HL-60 (cell line): ENCODE measurements around the gene CCDC142.

Experiments
- GABPA ChIP-seq: IDR thresholded peaks from 2 replicates; pipeline ENCODE4 v1.6.1; 2012; ENCODE audit warnings: low read depth
- POLR2AphosphoS5 ChIP-seq: IDR thresholded peaks from 2 replicates; pipeline ENCODE4 v1.6.1; 2012; ENCODE audit warnings: low read depth
- SPI1 ChIP-seq: IDR thresholded peaks from 2 replicates; pipeline ENCODE4 v1.6.1; 2012; ENCODE audit warnings: low read depth, mild to moderate bottlenecking, borderline replicate concordance
- TF ChIP-seq, protein P1 (sequence below): IDR thresholded peaks from one replicate; pipeline ENCODE4 v1.5.1; 2011; ENCODE audit warnings: low read length, control low read depth, inconsistent platforms; ENCODE audit not compliant: insufficient read depth
- TF ChIP-seq, protein P2 (sequence below): IDR thresholded peaks from 2 replicates; pipeline ENCODE4 v1.6.1; 2012; ENCODE audit warnings: low read depth; ENCODE audit not compliant: insufficient replicate concordance

DNA sequence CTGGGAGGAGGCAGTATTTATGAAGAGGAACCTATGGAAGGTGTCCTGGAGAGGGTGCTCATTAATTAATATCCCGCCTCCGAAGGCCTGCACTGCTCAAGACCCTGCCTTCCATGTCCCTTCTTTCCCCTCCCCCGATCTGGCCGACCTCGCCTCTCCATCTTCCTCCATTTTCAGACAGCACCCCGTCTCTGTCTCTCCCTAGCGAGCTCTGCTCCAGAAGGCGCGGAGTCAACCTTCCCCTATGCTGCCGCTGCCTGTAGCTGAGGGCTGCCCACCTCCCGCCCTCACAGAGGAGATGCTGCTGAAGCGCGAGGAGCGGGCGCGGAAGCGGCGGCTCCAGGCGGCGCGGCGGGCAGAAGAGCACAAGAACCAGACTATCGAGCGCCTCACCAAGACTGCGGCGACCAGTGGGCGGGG, 25.7 kb downstream of the CCDC142 start:
- TF ChIP-seq POLR2AphosphoS5: no peak
- TF ChIP-seq, protein P1, sequence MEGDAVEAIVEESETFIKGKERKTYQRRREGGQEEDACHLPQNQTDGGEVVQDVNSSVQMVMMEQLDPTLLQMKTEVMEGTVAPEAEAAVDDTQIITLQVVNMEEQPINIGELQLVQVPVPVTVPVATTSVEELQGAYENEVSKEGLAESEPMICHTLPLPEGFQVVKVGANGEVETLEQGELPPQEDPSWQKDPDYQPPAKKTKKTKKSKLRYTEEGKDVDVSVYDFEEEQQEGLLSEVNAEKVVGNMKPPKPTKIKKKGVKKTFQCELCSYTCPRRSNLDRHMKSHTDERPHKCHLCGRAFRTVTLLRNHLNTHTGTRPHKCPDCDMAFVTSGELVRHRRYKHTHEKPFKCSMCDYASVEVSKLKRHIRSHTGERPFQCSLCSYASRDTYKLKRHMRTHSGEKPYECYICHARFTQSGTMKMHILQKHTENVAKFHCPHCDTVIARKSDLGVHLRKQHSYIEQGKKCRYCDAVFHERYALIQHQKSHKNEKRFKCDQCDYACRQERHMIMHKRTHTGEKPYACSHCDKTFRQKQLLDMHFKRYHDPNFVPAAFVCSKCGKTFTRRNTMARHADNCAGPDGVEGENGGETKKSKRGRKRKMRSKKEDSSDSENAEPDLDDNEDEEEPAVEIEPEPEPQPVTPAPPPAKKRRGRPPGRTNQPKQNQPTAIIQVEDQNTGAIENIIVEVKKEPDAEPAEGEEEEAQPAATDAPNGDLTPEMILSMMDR: no peak
- TF ChIP-seq, protein P2, sequence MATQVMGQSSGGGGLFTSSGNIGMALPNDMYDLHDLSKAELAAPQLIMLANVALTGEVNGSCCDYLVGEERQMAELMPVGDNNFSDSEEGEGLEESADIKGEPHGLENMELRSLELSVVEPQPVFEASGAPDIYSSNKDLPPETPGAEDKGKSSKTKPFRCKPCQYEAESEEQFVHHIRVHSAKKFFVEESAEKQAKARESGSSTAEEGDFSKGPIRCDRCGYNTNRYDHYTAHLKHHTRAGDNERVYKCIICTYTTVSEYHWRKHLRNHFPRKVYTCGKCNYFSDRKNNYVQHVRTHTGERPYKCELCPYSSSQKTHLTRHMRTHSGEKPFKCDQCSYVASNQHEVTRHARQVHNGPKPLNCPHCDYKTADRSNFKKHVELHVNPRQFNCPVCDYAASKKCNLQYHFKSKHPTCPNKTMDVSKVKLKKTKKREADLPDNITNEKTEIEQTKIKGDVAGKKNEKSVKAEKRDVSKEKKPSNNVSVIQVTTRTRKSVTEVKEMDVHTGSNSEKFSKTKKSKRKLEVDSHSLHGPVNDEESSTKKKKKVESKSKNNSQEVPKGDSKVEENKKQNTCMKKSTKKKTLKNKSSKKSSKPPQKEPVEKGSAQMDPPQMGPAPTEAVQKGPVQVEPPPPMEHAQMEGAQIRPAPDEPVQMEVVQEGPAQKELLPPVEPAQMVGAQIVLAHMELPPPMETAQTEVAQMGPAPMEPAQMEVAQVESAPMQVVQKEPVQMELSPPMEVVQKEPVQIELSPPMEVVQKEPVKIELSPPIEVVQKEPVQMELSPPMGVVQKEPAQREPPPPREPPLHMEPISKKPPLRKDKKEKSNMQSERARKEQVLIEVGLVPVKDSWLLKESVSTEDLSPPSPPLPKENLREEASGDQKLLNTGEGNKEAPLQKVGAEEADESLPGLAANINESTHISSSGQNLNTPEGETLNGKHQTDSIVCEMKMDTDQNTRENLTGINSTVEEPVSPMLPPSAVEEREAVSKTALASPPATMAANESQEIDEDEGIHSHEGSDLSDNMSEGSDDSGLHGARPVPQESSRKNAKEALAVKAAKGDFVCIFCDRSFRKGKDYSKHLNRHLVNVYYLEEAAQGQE: no peak
- TF ChIP-seq SPI1: no peak
- TF ChIP-seq GABPA: no peak
